ENCODE data around the gene TLNRD1. TPM values are rescaled to one million over a fixed set of nuclear protein-coding genes. Genes with fewer than 3 reads are reported as not detected.

Gene TLNRD1
- total RNA-seq, 1 experiment from 2014 or later = 24.7 TPM

DNA sequence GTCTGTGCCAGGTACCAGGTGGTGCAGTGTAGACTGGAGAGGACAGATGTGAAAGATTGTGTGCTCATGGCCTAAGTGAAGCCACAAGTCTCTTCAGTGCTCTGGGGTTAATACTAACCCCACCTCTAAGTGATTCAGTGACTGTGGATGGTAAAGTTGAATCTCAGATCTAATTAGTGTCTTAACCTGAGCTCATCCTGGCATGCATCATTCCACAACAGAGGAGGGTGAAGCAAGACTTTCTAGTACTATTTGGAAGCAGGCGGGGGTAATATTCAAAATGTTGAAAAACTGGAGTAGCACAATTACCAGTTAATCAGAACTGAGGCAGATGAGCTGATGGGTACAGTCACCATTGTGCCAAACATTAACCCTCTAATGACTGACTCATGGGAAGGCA lies 8.3 kb upstream of the TLNRD1 start:
- ChIA-PET POLR2A (no interaction called here), CTCF (no interaction called here)
- TF ChIP-seq POLR2AphosphoS5 (IDR thresholded peaks at IDR 0.05; ENCODE audit: low read depth, low read length) (no peak), TCF7L2 (IDR thresholded peaks at IDR 0.05; ENCODE audit: low read depth, low read length) (no peak), SIN3A (IDR thresholded peaks at IDR 0.05; ENCODE audit: borderline replicate concordance, insufficient read depth, low read depth, low read length) (no peak)
- TF ChIP-seq, protein P1, sequence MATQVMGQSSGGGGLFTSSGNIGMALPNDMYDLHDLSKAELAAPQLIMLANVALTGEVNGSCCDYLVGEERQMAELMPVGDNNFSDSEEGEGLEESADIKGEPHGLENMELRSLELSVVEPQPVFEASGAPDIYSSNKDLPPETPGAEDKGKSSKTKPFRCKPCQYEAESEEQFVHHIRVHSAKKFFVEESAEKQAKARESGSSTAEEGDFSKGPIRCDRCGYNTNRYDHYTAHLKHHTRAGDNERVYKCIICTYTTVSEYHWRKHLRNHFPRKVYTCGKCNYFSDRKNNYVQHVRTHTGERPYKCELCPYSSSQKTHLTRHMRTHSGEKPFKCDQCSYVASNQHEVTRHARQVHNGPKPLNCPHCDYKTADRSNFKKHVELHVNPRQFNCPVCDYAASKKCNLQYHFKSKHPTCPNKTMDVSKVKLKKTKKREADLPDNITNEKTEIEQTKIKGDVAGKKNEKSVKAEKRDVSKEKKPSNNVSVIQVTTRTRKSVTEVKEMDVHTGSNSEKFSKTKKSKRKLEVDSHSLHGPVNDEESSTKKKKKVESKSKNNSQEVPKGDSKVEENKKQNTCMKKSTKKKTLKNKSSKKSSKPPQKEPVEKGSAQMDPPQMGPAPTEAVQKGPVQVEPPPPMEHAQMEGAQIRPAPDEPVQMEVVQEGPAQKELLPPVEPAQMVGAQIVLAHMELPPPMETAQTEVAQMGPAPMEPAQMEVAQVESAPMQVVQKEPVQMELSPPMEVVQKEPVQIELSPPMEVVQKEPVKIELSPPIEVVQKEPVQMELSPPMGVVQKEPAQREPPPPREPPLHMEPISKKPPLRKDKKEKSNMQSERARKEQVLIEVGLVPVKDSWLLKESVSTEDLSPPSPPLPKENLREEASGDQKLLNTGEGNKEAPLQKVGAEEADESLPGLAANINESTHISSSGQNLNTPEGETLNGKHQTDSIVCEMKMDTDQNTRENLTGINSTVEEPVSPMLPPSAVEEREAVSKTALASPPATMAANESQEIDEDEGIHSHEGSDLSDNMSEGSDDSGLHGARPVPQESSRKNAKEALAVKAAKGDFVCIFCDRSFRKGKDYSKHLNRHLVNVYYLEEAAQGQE (IDR thresholded peaks at IDR 0.05; ENCODE audit: insufficient read depth in 1 of 2, low read depth in 2 of 2, low read length in 1 of 2) = no peak
- TF ChIP-seq, protein P2, sequence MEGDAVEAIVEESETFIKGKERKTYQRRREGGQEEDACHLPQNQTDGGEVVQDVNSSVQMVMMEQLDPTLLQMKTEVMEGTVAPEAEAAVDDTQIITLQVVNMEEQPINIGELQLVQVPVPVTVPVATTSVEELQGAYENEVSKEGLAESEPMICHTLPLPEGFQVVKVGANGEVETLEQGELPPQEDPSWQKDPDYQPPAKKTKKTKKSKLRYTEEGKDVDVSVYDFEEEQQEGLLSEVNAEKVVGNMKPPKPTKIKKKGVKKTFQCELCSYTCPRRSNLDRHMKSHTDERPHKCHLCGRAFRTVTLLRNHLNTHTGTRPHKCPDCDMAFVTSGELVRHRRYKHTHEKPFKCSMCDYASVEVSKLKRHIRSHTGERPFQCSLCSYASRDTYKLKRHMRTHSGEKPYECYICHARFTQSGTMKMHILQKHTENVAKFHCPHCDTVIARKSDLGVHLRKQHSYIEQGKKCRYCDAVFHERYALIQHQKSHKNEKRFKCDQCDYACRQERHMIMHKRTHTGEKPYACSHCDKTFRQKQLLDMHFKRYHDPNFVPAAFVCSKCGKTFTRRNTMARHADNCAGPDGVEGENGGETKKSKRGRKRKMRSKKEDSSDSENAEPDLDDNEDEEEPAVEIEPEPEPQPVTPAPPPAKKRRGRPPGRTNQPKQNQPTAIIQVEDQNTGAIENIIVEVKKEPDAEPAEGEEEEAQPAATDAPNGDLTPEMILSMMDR (IDR thresholded peaks at IDR 0.05) = no peak
- H3K9me3 ChIP-seq (ENCODE audit: control insufficient read depth, insufficient read depth, low read depth, low read length) = no peaks in the 10 kb centered on the region
- H3K4me3 ChIP-seq (ENCODE audit: low read depth in 2 of 2, low read length in 2 of 2) = no peak overlapping the region
- no TSS peak for BruUV-seq (replicated peaks)
- H3K4me1 ChIP-seq (ENCODE audit: control insufficient read depth, insufficient read depth, low read length) = peaks cover 13% of the 10 kb centered on the region
- in situ Hi-C loops (cut with HindIII; ENCODE audit: low pct_unique_long_range_greater_than_20kb, low sequenced_read_pairs) (no loop called here), intact Hi-C loops (cut with micrococcal nuclease; ENCODE audit: unreplicated experiment) (loop anchor here (10.0 kb wide), 1 partner anchor 112 kb away; no protein-coding TSS in a partner anchor)
- no peak overlapping the region for H3K27ac ChIP-seq (ENCODE audit: low read length)
- H3K36me3 ChIP-seq (ENCODE audit: control insufficient read depth, insufficient read depth, low read length) = peaks cover 4% of the 10 kb centered on the region; the same call in 1 of the 2 replicates
- DNase-seq (ENCODE audit: low read depth, low spot score) (no peak), ATAC-seq (no peak)
- no peaks in the 10 kb centered on the region for H3K27me3 ChIP-seq (ENCODE audit: control insufficient read depth, insufficient read depth, low read length)

DNA sequence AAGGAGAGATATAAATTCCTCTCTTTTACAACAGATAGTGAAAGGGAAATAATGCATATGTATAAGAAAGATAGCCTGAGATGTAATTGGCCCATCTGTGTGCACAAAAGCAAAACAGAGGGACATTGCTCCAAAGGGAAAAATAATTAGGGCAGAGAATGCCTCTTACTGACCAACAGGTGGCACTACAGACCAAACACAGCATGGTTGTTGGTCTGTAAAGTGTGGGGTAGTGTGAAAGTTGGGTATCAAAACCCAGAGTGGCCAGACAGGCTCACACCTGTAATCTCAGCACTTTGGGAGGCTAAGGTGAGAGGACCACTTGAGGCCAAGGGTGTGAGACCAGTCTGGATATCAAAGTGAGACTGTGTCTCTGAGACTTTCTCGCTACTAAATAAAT lies 4.5 kb upstream of the TLNRD1 start:
- ATAC-seq (no peak), DNase-seq (ENCODE audit: low read depth, low spot score) (no peak)
- intact Hi-C loops (cut with micrococcal nuclease; ENCODE audit: unreplicated experiment) = loop anchor here (10.0 kb wide), 1 partner anchor 109 kb away; no protein-coding TSS in a partner anchor
- no TSS peak for BruUV-seq (replicated peaks)
- TF ChIP-seq POLR2AphosphoS5 (IDR thresholded peaks at IDR 0.05; ENCODE audit: low read depth, low read length) (no peak), SIN3A (IDR thresholded peaks at IDR 0.05; ENCODE audit: borderline replicate concordance, insufficient read depth, low read depth, low read length) (no peak)
- TF ChIP-seq, protein P2 (IDR thresholded peaks at IDR 0.05) = peak; percentile 70
- H3K27ac ChIP-seq (ENCODE audit: low read length) = no peak overlapping the region
- no peaks in the 10 kb centered on the region; the same call in 1 of the 2 replicates for H3K36me3 ChIP-seq (ENCODE audit: control insufficient read depth, insufficient read depth, low read length)
- no peak overlapping the region for H3K4me3 ChIP-seq (ENCODE audit: low read depth in 2 of 2, low read length in 2 of 2)
- CTCF ChIA-PET = no interaction called here
- in situ Hi-C loops (cut with HindIII; ENCODE audit: low pct_unique_long_range_greater_than_20kb, low sequenced_read_pairs) = no loop called here
- H3K4me1 ChIP-seq (ENCODE audit: control insufficient read depth, insufficient read depth, low read length) = peaks cover 9% of the 10 kb centered on the region
- H3K27me3 ChIP-seq (ENCODE audit: control insufficient read depth, insufficient read depth, low read length) = no peaks in the 10 kb centered on the region
- H3K9me3 ChIP-seq (ENCODE audit: control insufficient read depth, insufficient read depth, low read depth, low read length) = no peaks in the 10 kb centered on the region
- POLR2A ChIA-PET = no interaction called here
